Neural cell (in vitro differentiated cells): ENCODE data around the gene SLC16A3. TPM values are rescaled to one million over a fixed set of nuclear protein-coding genes. Genes with fewer than 3 reads are reported as not detected.
"Not testable (repeated sequence)": the region's sequence is repeated elsewhere in the genome, so short reads cannot be mapped to it uniquely, and the experiment has no call there.

Experiments used
- H2AFZ ChIP-seq: fragments of 200-600, 300-800 bp; sonication (generic), shearing (Covaris generic); 2 replicates; pipeline ENCODE4 v1.6.0; 2014; ENCODE audit warnings: low read depth, mild to moderate bottlenecking, antibody characterized with exemption, low read length, moderate library complexity
- H3F3A ChIP-seq: fragments of 200-600 bp; shearing (Covaris generic); 2 replicates; pipeline ENCODE4 v1.6.1; 2016; ENCODE audit warnings: mild to moderate bottlenecking, moderate library complexity, mixed read lengths, antibody characterized with exemption, low read length; ENCODE audit not compliant: insufficient read depth, poor library complexity, severe bottlenecking
- H3K27ac ChIP-seq: fragments of 200-600, 300-800 bp; sonication (generic), shearing (Covaris generic); 2 replicates; pipeline ENCODE4 v1.5.1; 2014; ENCODE audit warnings: mild to moderate bottlenecking, low read length, moderate library complexity
- H3K27me3 ChIP-seq: fragments of 300-800, 200-600 bp; sonication (generic), shearing (Covaris generic); 2 replicates; pipeline ENCODE4 v1.6.0; 2014; ENCODE audit warnings: mild to moderate bottlenecking, low read depth, low read length, moderate library complexity; ENCODE audit not compliant: insufficient read depth
- H3K36me3 ChIP-seq: fragments of 300-800, 200-600 bp; sonication (generic), shearing (Covaris generic); 2 replicates; pipeline ENCODE4 v1.5.1; 2014; ENCODE audit warnings: mild to moderate bottlenecking, antibody characterized with exemption, low read length, moderate library complexity; ENCODE audit not compliant: insufficient read depth
- H3K4me2 ChIP-seq: fragments of 300-800, 200-600 bp; sonication (generic), shearing (Covaris generic); 2 replicates; pipeline ENCODE4 v1.6.0; 2014; ENCODE audit warnings: mild to moderate bottlenecking, low read length
- H3K4me3 ChIP-seq: fragments of 300-800, 200-600 bp; sonication (generic), shearing (Covaris generic); 2 replicates; pipeline ENCODE4 v1.5.1; 2014; ENCODE audit warnings: mild to moderate bottlenecking, low read length, moderate library complexity
- H3K79me2 ChIP-seq: fragments of 200-600 bp; shearing (Covaris generic); replicated peaks from 2 replicates; pipeline ENCODE4 v1.6.0; 2014; ENCODE audit warnings: mild to moderate bottlenecking, low read length, moderate library complexity; ENCODE audit not compliant: insufficient read depth
- H3K9ac ChIP-seq: fragments of 300-800, 200-600 bp; sonication (generic), shearing (Covaris generic); 2 replicates; pipeline ENCODE4 v1.6.1; 2016; ENCODE audit warnings: mild to moderate bottlenecking, low read length, mixed read lengths
- H3K9me2 ChIP-seq: fragments of 200-600 bp; shearing (Covaris generic); 2 replicates; pipeline ENCODE4 v1.6.1; 2016; ENCODE audit warnings: mild to moderate bottlenecking, low read length, mixed read lengths; ENCODE audit not compliant: insufficient read depth
- H3K9me3 ChIP-seq: fragments of 200-600, 300-800 bp; sonication (generic), shearing (Covaris generic); 2 replicates; pipeline ENCODE4 v1.6.1; 2016; ENCODE audit warnings: mild to moderate bottlenecking, mixed run types, low read length, moderate library complexity, mixed read lengths
- H4K20me1 ChIP-seq: fragments of 200-600 bp; shearing (Covaris generic); 2 replicates; pipeline ENCODE4 v1.6.1; 2016; ENCODE audit warnings: mild to moderate bottlenecking, mixed run types; ENCODE audit not compliant: insufficient read depth
- CTCF ChIP-seq: fragments of 450-650 bp; IDR thresholded peaks from 2 replicates; pipeline ENCODE4 v1.5.1; 2014; ENCODE audit warnings: antibody characterized with exemption, mild to moderate bottlenecking, moderate library complexity; ENCODE audit not compliant: poor library complexity, severe bottlenecking
- EP300 ChIP-seq: fragments of 450-650 bp; conservative IDR thresholded peaks from 2 replicates; pipeline ENCODE4 v1.6.1; 2014; ENCODE audit warnings: antibody characterized with exemption, mild to moderate bottlenecking, moderate library complexity; ENCODE audit not compliant: poor library complexity, severe bottlenecking
- EZH2 ChIP-seq: fragments of 200-600, 300-800 bp; shearing (Covaris generic), sonication (generic); IDR thresholded peaks from 2 replicates; pipeline ENCODE4 v1.6.1; 2014; ENCODE audit warnings: antibody characterized with exemption, low read length, borderline replicate concordance, mild to moderate bottlenecking; ENCODE audit not compliant: insufficient read depth, poor library complexity, severe bottlenecking
- MXI1 ChIP-seq: fragments of 450-650 bp; conservative IDR thresholded peaks from 2 replicates; pipeline ENCODE4 v1.6.1; 2014; ENCODE audit warnings: antibody characterized with exemption, mild to moderate bottlenecking; ENCODE audit not compliant: poor library complexity, severe bottlenecking
- POLR2AphosphoS5 ChIP-seq: IDR thresholded peaks from 2 replicates; pipeline ENCODE4 v1.6.1; 2012
- RAD21 ChIP-seq: fragments of 450-650 bp; conservative IDR thresholded peaks from 2 replicates; pipeline ENCODE4 v1.6.1; 2014; ENCODE audit warnings: antibody characterized with exemption, mild to moderate bottlenecking, moderate library complexity
- REST ChIP-seq: IDR thresholded peaks from 2 replicates; pipeline ENCODE4 v1.6.1; 2012; ENCODE audit warnings: borderline replicate concordance
- SMC3 ChIP-seq: fragments of 450-650 bp; conservative IDR thresholded peaks from 2 replicates; pipeline ENCODE4 v1.6.1; 2014; ENCODE audit warnings: antibody characterized with exemption, mild to moderate bottlenecking, moderate library complexity; ENCODE audit not compliant: poor library complexity
- TAF1 ChIP-seq: IDR thresholded peaks from 2 replicates; pipeline ENCODE4 v1.6.1; 2012; ENCODE audit warnings: low read depth
- polyA plus RNA-seq: library from polyadenylated mRNA; depleted of rRNA; stranded (reverse); fragments of >200 nt; gene quantifications from 2 replicates; pipeline ENCODE4 v1.2.3, GENCODE V29; 2014

SLC16A3 gene
- polyA plus RNA-seq, 1 donor from 2014 or later: 0.56 TPM

GRCh38 chr17:82205720-82206508 lies 22.9 kb upstream of the SLC16A3 start:
- Histone ChIP-seq H3K9me3 (no peaks in the 10 kb centered on the region), H3K27me3 (no peaks in the 10 kb centered on the region), H2AFZ (peak overlapping the region; percentile 24), H3K9ac (peak overlapping the region; percentile 34), H3K27ac (peak overlapping the region; percentile 23), H3F3A (no peaks in the 10 kb centered on the region), H3K4me3 (no peak overlapping the region), H3K4me2 (no peak overlapping the region), H3K36me3 (no peaks in the 10 kb centered on the region), H4K20me1 (no peaks in the 10 kb centered on the region), H3K9me2 (no peaks in the 10 kb centered on the region), H3K79me2 (peaks cover 5% of the 10 kb centered on the region)
- TF ChIP-seq POLR2AphosphoS5 (peak; percentile 42), REST (no peak), MXI1 (peak; percentile 40), EP300 (no peak), CTCF (peak; percentile 88), EZH2 (no peak), SMC3 (peak; percentile 84), TAF1 (no peak), RAD21 (peak; percentile 73)

- not testable (repeated sequence) for H4K20me1 ChIP-seq, H3K36me3 ChIP-seq, H2AFZ ChIP-seq, H3K27me3 ChIP-seq, H3K4me3 ChIP-seq, H3F3A ChIP-seq, H3K9me3 ChIP-seq, H3K9ac ChIP-seq, H3K4me2 ChIP-seq, H3K9me2 ChIP-seq, H3K27ac ChIP-seq
- H3K79me2 ChIP-seq: peaks cover 16% of the 10 kb centered on the region
Measured at GRCh38 chr17:82210655-82211054, 18.2 kb upstream of the SLC16A3 start.
